Peyer's patch (tissue), 4 donors: ENCODE data around the gene PTGDR2.

Experiments used
- POLR2A ChIP-seq, 2 donors: fragments of 450-650 bp; IDR thresholded peaks; one replicate each; pipeline ENCODE4 v1.5.1; 2017; ENCODE audit warnings: antibody characterized with exemption in 2 of 2, mild to moderate bottlenecking in 2 of 2, moderate library complexity in 2 of 2
- TF ChIP-seq, protein P1 (sequence below), 6 experiments: fragments of 450-650 bp in 4 of 6; fragments of 200-600 bp in 2 of 6; sonication (generic) in 1 of 6; IDR thresholded peaks; one replicate each; pipeline ENCODE4 v1.5.1; 2017 to 2019; ENCODE audit warnings: antibody characterized with exemption in 6 of 6, mild to moderate bottlenecking in 3 of 6, moderate library complexity in 1 of 6

DNA sequence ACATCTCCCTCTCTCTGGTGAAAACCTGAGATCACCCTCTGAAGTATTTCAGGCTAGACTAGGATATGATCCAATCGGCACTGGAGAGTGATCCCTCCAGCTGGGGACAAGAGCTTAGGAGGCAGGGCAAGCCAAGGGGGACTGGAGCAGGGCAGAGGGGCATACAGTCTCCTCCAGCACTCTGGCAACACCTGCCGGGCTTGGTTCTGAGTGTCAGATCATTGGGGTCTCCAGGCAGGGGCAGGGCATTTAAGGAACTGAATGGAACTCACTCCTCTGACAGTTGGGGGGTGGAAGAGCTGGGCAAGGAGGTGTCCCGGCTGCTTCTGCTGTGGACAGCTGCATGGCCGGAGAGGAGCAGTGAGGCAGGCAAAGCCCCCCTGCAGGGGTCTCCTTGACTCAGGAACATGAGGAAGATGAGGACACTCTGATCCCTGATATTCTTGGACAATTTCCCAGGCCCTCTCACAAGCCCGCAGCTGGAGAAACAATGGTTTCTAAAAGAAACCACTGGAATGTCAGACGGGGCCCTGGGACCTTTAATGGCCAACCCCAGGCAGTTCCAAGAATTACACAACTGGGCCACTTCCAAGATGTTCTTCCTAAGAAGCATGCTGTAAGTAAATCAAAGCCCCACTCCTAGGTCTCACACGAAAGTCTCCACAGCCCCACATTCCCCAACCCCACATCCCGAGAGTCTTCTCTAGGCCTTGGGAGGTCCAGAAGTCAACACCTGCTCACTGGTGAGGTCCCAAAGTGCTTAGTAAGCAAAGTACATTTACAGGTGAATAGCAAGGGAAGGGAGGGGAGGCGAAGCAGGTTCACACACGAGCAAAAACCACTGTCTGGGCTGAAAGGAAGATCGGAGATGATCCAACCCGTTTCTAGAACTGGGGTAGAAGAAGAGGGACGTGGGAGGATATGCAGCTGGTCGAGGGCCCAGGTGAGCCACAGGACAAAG, 15.0 kb downstream of the PTGDR2 start:
- TF ChIP-seq, protein P1, sequence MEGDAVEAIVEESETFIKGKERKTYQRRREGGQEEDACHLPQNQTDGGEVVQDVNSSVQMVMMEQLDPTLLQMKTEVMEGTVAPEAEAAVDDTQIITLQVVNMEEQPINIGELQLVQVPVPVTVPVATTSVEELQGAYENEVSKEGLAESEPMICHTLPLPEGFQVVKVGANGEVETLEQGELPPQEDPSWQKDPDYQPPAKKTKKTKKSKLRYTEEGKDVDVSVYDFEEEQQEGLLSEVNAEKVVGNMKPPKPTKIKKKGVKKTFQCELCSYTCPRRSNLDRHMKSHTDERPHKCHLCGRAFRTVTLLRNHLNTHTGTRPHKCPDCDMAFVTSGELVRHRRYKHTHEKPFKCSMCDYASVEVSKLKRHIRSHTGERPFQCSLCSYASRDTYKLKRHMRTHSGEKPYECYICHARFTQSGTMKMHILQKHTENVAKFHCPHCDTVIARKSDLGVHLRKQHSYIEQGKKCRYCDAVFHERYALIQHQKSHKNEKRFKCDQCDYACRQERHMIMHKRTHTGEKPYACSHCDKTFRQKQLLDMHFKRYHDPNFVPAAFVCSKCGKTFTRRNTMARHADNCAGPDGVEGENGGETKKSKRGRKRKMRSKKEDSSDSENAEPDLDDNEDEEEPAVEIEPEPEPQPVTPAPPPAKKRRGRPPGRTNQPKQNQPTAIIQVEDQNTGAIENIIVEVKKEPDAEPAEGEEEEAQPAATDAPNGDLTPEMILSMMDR (IDR thresholded peaks at IDR 0.05), result no peak
- no peak for TF ChIP-seq POLR2A (IDR thresholded peaks at IDR 0.05)
